HAP-1 (cell line): ENCODE data around the gene RETREG2.

ENCODE experiments used
- DNase-seq, 2 experiments: peaks; one replicate each; pipeline ENCODE4 v3.0.0-alpha.2; 2016 to 2020; ENCODE audit warnings: low spot score in 2 of 2
- H3K27me3 ChIP-seq: fragments of 250-450 bp; sonication (Bioruptor Pico); 2 replicates; pipeline ENCODE4 v1.5.1; 2020; ENCODE audit warnings: low read depth, mild to moderate bottlenecking, moderate library complexity
- H3K36me3 ChIP-seq: fragments of 250-450 bp; sonication (Bioruptor Pico); replicated peaks from 2 replicates; pipeline ENCODE4 v1.5.1; 2020; ENCODE audit warnings: mild to moderate bottlenecking
- H3K4me1 ChIP-seq: fragments of 250-450 bp; sonication (Bioruptor Pico); 2 replicates; pipeline ENCODE4 v1.5.1; 2020; ENCODE audit warnings: mild to moderate bottlenecking
- H3K4me3 ChIP-seq: fragments of 250-450 bp; sonication (Bioruptor Pico); 2 replicates; pipeline ENCODE4 v1.5.1; 2020; ENCODE audit warnings: mild to moderate bottlenecking, moderate library complexity
- H3K9me3 ChIP-seq: fragments of 250-450 bp; sonication (Bioruptor Pico); 2 replicates; pipeline ENCODE4 v1.5.1; 2020; ENCODE audit warnings: mild to moderate bottlenecking, moderate library complexity
- in situ Hi-C: fragments of 300-500 bp; cut with MboI; formaldehyde crosslinking; loops from 3 replicates; pipeline ENCODE4 v1.14.3; 2020; ENCODE audit warnings: low sequenced_read_pairs, inconsistent platforms, mixed read lengths

The RETREG2 gene

GRCh38 chr2:219219784-219220532 lies 41.9 kb downstream of the RETREG2 start:
- Histone ChIP-seq H3K36me3 (peaks cover 58% of the 10 kb centered on the region), H3K4me1 (peaks cover 11% of the 10 kb centered on the region)

GRCh38 chr2:219220652-219221402 lies 42.8 kb downstream of the RETREG2 start:
- H3K36me3 ChIP-seq: peaks cover 66% of the 10 kb centered on the region
- no peaks in the 10 kb centered on the region for H3K9me3 ChIP-seq
- H3K4me3 ChIP-seq: no peak overlapping the region
- H3K27me3 ChIP-seq: no peaks in the 10 kb centered on the region
- DNase-seq: no peak
- in situ Hi-C loops: no loop called here
- peaks cover 11% of the 10 kb centered on the region for H3K4me1 ChIP-seq

More at GRCh38 chr2:219219784-219220532, 41.9 kb downstream of the RETREG2 start:
- Histone ChIP-seq H3K27me3 (no peaks in the 10 kb centered on the region), H3K9me3 (no peaks in the 10 kb centered on the region), H3K4me3 (no peak overlapping the region)
- in situ Hi-C loops: no loop called here
- no peak for DNase-seq

- Histone ChIP-seq H3K4me1 (peaks cover 11% of the 10 kb centered on the region), H3K27me3 (no peaks in the 10 kb centered on the region), H3K4me3 (no peak overlapping the region), H3K9me3 (no peaks in the 10 kb centered on the region), H3K36me3 (peaks cover 67% of the 10 kb centered on the region)
- no peak for DNase-seq
- in situ Hi-C loops: no loop called here
These were observed 44.0 kb downstream of the RETREG2 start for GRCh38 chr2:219221957-219222518.

GRCh38 chr2:219223831-219224610 lies 45.9 kb downstream of the RETREG2 start:
- H3K4me1 ChIP-seq: peaks cover 9% of the 10 kb centered on the region
- H3K27me3 ChIP-seq: no peaks in the 10 kb centered on the region
- in situ Hi-C loops: no loop called here
- H3K36me3 ChIP-seq: peaks cover 67% of the 10 kb centered on the region
- H3K9me3 ChIP-seq: no peaks in the 10 kb centered on the region
- DNase-seq: no peak
- no peak overlapping the region for H3K4me3 ChIP-seq

- in situ Hi-C loops: no loop called here
- Histone ChIP-seq H3K4me1 (peaks cover 9% of the 10 kb centered on the region), H3K36me3 (peaks cover 57% of the 10 kb centered on the region), H3K9me3 (no peaks in the 10 kb centered on the region), H3K27me3 (no peaks in the 10 kb centered on the region), H3K4me3 (no peak overlapping the region)
- DNase-seq: no peak
These were observed 47.3 kb downstream of the RETREG2 start for GRCh38 chr2:219225350-219225749.

DNA sequence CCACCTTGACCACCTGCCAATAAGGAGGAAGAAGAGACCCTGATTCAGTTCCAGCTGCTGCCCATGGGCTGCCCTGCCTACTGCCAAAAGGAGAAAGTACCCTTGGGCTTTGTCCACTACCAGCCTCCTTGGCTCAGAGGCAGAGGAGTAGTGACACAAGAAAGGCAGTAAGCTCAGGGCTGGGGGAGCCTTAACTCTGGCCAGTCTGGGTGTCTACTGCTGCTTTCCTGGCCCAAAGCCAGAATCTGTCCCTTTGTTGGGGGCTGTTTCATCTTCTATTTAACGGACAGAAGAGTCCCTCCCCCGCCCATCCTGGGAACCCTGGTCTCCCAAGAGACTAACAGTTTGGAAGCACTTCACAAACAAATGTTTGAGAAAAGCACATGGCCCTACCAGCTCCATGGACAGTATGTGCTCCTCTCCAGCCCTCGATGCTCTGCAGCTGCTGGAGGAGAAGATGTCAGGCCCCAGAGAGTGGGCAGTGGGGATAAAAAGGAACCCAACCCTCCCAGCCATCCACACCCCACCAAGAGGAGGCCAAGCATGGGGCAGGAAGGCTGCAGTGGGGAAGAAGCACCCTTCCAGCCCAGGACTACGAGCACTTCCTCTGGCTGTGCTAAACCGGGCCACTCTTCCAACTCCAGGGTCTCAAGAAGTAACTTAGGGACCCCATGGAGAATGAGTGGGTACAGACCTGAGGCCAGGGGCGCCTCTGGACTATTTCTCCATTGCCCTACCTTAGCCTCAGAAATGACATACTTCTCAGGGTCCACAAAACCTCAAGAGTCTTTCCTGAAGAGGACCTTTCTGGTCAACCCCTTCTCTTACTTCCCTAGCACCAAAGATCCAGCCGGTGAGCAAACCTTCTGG lies 50.2 kb downstream of the RETREG2 start:
- DNase-seq: peak in 1 of 2 experiments; percentile 52
- peaks cover 44% of the 10 kb centered on the region for H3K36me3 ChIP-seq
- H3K27me3 ChIP-seq: no peaks in the 10 kb centered on the region
- in situ Hi-C loops: no loop called here
- peak overlapping the region; percentile 68 for H3K4me3 ChIP-seq
- no peaks in the 10 kb centered on the region for H3K9me3 ChIP-seq
- peaks cover 17% of the 10 kb centered on the region for H3K4me1 ChIP-seq

- peaks cover 17% of the 10 kb centered on the region for H3K4me1 ChIP-seq
- H3K27me3 ChIP-seq: no peaks in the 10 kb centered on the region
- peaks cover 44% of the 10 kb centered on the region for H3K36me3 ChIP-seq
- H3K9me3 ChIP-seq: no peaks in the 10 kb centered on the region
- in situ Hi-C loops: no loop called here
- H3K4me3 ChIP-seq: peak overlapping the region; percentile 68
- no peak for DNase-seq
These were observed 50.8 kb downstream of the RETREG2 start for GRCh38 chr2:219228911-219229304.

- no peaks in the 10 kb centered on the region for H3K27me3 ChIP-seq
- in situ Hi-C loops: no loop called here
- peaks cover 44% of the 10 kb centered on the region for H3K36me3 ChIP-seq
These were observed 51.4 kb downstream of the RETREG2 start, which contains the start of the genes ANKZF1 and ATG9A for GRCh38 chr2:219229305-219230058. Gene ANKZF1 (plus strand): TSS chr2:219229806. CDS start chr2:219230258, 452 bp downstream. Gene ATG9A (minus strand): TSS chr2:219229636. CDS start chr2:219228024, 1,612 bp downstream.

GRCh38 chr2:219230059-219230540 lies 52.0 kb downstream of the RETREG2 start:
- peak; percentile 12 to 60 for DNase-seq
- Histone ChIP-seq H3K4me1 (peaks cover 17% of the 10 kb centered on the region), H3K9me3 (no peaks in the 10 kb centered on the region), H3K27me3 (no peaks in the 10 kb centered on the region), H3K36me3 (peaks cover 44% of the 10 kb centered on the region), H3K4me3 (peak overlapping the region; percentile 68)
- in situ Hi-C loops: no loop called here

More at GRCh38 chr2:219229305-219230058, 51.4 kb downstream of the RETREG2 start, which contains the start of the genes ANKZF1 and ATG9A:
- Histone ChIP-seq H3K4me3 (peak within 1 kb of the TSS; percentile 68), H3K4me1 (peaks cover 17% of the 10 kb centered on the region), H3K9me3 (no peaks in the 10 kb centered on the region)
- DNase-seq: peak; percentile 98 to 99

DNA sequence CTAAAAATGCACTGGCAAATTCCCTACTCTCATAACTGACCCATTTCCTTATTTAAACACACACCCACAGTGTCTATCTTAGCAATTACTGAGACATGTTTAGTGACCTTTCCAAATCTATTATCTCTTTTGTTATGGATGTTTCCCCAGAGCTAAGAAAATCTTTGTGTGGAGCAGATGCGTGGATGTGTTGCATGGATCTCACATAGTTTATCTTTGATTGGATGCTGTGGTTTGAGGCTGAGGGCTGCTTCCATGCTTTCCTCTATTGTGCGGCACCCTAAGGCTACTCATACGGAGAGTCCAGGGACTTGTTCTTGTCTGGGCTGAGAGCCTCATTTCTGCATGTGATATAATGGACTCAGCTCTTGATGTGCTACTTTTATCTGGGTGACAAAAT lies 56.3 kb downstream of the RETREG2 start:
- no peaks in the 10 kb centered on the region for H3K27me3 ChIP-seq
- in situ Hi-C loops: no loop called here
- DNase-seq: no peak
- no peaks in the 10 kb centered on the region for H3K9me3 ChIP-seq
- H3K4me3 ChIP-seq: no peak overlapping the region
- H3K4me1 ChIP-seq: peaks cover 8% of the 10 kb centered on the region
- H3K36me3 ChIP-seq: peaks cover 57% of the 10 kb centered on the region
